B cell (primary cell): ENCODE data around the gene C4BPA.

Experiments
- EZH2 ChIP-seq: IDR thresholded peaks from 2 replicates; pipeline ENCODE4 v1.6.1; 2012; ENCODE audit warnings: borderline replicate concordance, low read depth, mild to moderate bottlenecking, moderate library complexity, low read length; ENCODE audit not compliant: insufficient read depth, poor library complexity, severe bottlenecking
- TF ChIP-seq, protein P1 (sequence below): fragments of 200-600 bp; IDR thresholded peaks from one replicate; pipeline ENCODE4 v1.8.0; 2022; ENCODE audit warnings: antibody characterized with exemption, mild to moderate bottlenecking

DNA sequence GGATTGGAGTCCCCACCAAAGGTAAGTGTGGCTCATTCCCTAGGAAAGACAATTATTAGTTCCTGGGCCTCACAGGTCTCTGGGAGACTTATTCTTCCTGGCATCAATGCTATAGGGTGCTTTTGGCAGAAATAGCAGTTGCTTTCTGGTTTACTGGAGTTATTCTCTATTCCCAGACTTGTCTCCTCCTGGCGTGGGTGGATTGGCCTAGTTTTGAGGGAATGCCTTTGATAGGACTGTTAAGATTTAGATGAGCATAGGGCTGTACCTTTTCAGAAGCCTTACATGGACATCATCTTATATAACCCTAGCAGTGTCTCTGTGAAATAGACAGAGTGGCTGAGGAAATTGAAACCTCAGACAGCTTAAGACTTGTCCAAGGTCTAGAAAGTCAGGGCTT, 42.0 kb upstream of the C4BPA start:
- TF ChIP-seq, protein P1, sequence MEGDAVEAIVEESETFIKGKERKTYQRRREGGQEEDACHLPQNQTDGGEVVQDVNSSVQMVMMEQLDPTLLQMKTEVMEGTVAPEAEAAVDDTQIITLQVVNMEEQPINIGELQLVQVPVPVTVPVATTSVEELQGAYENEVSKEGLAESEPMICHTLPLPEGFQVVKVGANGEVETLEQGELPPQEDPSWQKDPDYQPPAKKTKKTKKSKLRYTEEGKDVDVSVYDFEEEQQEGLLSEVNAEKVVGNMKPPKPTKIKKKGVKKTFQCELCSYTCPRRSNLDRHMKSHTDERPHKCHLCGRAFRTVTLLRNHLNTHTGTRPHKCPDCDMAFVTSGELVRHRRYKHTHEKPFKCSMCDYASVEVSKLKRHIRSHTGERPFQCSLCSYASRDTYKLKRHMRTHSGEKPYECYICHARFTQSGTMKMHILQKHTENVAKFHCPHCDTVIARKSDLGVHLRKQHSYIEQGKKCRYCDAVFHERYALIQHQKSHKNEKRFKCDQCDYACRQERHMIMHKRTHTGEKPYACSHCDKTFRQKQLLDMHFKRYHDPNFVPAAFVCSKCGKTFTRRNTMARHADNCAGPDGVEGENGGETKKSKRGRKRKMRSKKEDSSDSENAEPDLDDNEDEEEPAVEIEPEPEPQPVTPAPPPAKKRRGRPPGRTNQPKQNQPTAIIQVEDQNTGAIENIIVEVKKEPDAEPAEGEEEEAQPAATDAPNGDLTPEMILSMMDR: no peak
- no peak for TF ChIP-seq EZH2
